GM19395 (cell line): ENCODE measurements around the gene TREH.

Experiments
- ATAC-seq: cut with Tn5 transposase; IDR thresholded peaks from one replicate; pipeline ENCODE4 v1.9.1; 2021; ENCODE audit warnings: mild to moderate bottlenecking, moderate library complexity; ENCODE audit not compliant: unreplicated experiment

TREH gene

GRCh38 chr11:118671254-118671653, 8.2 kb downstream of the TREH start:
- ATAC-seq, result no peak

- ATAC-seq, result no peak
Measured at GRCh38 chr11:118670063-118670462, 9.4 kb downstream of the TREH start.

GRCh38 chr11:118666371-118666770, 13.1 kb downstream of the TREH start:
- ATAC-seq, result no peak

GRCh38 chr11:118663902-118664301, 15.5 kb downstream of the TREH start:
- ATAC-seq, result no peak

- no peak for ATAC-seq
Measured at GRCh38 chr11:118663381-118663780, 16.1 kb downstream of the TREH start.

GRCh38 chr11:118662401-118663271, 16.8 kb downstream of the TREH start:
- no peak for ATAC-seq

GRCh38 chr11:118661425-118662301, 17.8 kb downstream of the TREH start:
- no peak for ATAC-seq

- ATAC-seq, result no peak
Measured at GRCh38 chr11:118660681-118661424, 18.6 kb downstream of the TREH start.

- no peak for ATAC-seq
Measured at GRCh38 chr11:118659953-118660680, 19.3 kb downstream of the TREH start.

- peak; percentile 58 for ATAC-seq
Measured at GRCh38 chr11:118659314-118659952, 20.0 kb downstream of the TREH start.

- ATAC-seq, result no peak
Measured at GRCh38 chr11:118658429-118659313, 20.8 kb downstream of the TREH start.

GRCh38 chr11:118657709-118658428, 21.6 kb downstream of the TREH start:
- ATAC-seq, result no peak

- ATAC-seq, result no peak
Measured at GRCh38 chr11:118657238-118657637, 22.2 kb downstream of the TREH start.

GRCh38 chr11:118656563-118657165, 22.8 kb downstream of the TREH start:
- ATAC-seq, result no peak

- no peak for ATAC-seq
Measured at GRCh38 chr11:118655486-118656190, 23.8 kb downstream of the TREH start.

GRCh38 chr11:118653684-118654390, 25.6 kb downstream of the TREH start:
- ATAC-seq, result no peak
